PC-3 (cell line): ENCODE measurements around the gene HOXA6. TPM values are rescaled to one million over a fixed set of nuclear protein-coding genes. Genes with fewer than 3 reads are reported as not detected.
A peak's percentile ranks its signal among the peaks of the same experiment; 100 is the strongest.

ENCODE experiments used
- ATAC-seq: fragments of 200-7000 bp; cut with Tn5 transposase; 2 replicates; pipeline ENCODE4 v1.9.1; 2020; ENCODE audit warnings: mild to moderate bottlenecking, moderate library complexity
- BruUV-seq: library from RNA; stranded (reverse); fragments of 400-500 nt; replicated peaks from 2 replicates; lab custom pipeline; 2021; lab: Mats Ljungman, UMichigan
- CTCF ChIA-PET: fragments of 300-600 bp; sonication (Branson Sonifier 250); formaldehyde crosslinking; loops from one replicate; lab custom pipeline; 2022; ENCODE audit warnings: antibody characterized with exemption; lab: Charles Lee
- POLR2A ChIA-PET: fragments of 300-600 bp; sonication (Branson Sonifier 250); formaldehyde crosslinking; loops from one replicate; lab custom pipeline; 2022; ENCODE audit warnings: antibody characterized with exemption; ENCODE audit not compliant: unreplicated experiment; lab: Charles Lee
- DNase-seq: peaks from one replicate; pipeline ENCODE4 v3.0.0-alpha.2; 2015
- H2AFZ ChIP-seq: fragments of 300-600 bp; sonication (generic); 2 replicates; pipeline ENCODE4 v1.6.0; 2016; ENCODE audit warnings: antibody characterized with exemption, low read length
- H3F3A ChIP-seq: fragments of 300-600 bp; sonication (generic); one replicate; pipeline ENCODE4 v1.6.0; 2017; ENCODE audit warnings: antibody characterized with exemption, low read length, control low read depth, mild to moderate bottlenecking; ENCODE audit not compliant: unreplicated experiment
- H3K27ac ChIP-seq: fragments of 300-600 bp; sonication (generic); 2 replicates; pipeline ENCODE4 v1.5.1; 2016; ENCODE audit warnings: mild to moderate bottlenecking, low read length
- H3K27me3 ChIP-seq: fragments of 300-600 bp; sonication (generic); 2 replicates; pipeline ENCODE4 v1.6.1; 2016; ENCODE audit warnings: low read length, mixed read lengths
- H3K36me3 ChIP-seq: fragments of 300-600 bp; sonication (generic); 2 replicates; pipeline ENCODE4 v1.6.1; 2016; ENCODE audit warnings: low read depth, mixed run types, low read length, mixed read lengths
- H3K4me1 ChIP-seq: fragments of 300-600 bp; sonication (generic); 2 replicates; pipeline ENCODE4 v1.5.1; 2016; ENCODE audit warnings: low read length; ENCODE audit not compliant: insufficient read depth
- H3K4me2 ChIP-seq: fragments of 300-600 bp; sonication (generic); 2 replicates; pipeline ENCODE4 v1.6.0; 2016; ENCODE audit warnings: low read length
- H3K4me3 ChIP-seq: fragments of 300-600 bp; sonication (generic); 2 replicates; pipeline ENCODE4 v1.5.1; 2016; ENCODE audit warnings: mild to moderate bottlenecking, low read length, mixed read lengths
- H3K79me2 ChIP-seq: fragments of 300-600 bp; sonication (generic); 2 replicates; pipeline ENCODE4 v1.6.1; 2017; ENCODE audit warnings: low read length, mixed read lengths
- H3K9ac ChIP-seq: fragments of 300-600 bp; sonication (generic); 2 replicates; pipeline ENCODE4 v1.6.0; 2016; ENCODE audit warnings: mild to moderate bottlenecking, low read length
- H3K9me2 ChIP-seq: fragments of 300-600 bp; sonication (generic); replicated peaks from 2 replicates; pipeline ENCODE4 v1.6.1; 2016; ENCODE audit warnings: mixed run types, low read length, mixed read lengths
- H3K9me3 ChIP-seq: fragments of 300-600 bp; sonication (generic); 2 replicates; pipeline ENCODE4 v1.6.1; 2016; ENCODE audit warnings: low read length, mixed read lengths
- H4K20me1 ChIP-seq: fragments of 300-600 bp; sonication (generic); 2 replicates; pipeline ENCODE4 v1.6.1; 2016; ENCODE audit warnings: low read length, mixed read lengths
- EZH2 ChIP-seq: fragments of 300-600 bp; sonication (generic); IDR thresholded peaks from one replicate; pipeline ENCODE4 v1.6.1; 2017; ENCODE audit warnings: antibody characterized with exemption, mild to moderate bottlenecking, low read length; ENCODE audit not compliant: unreplicated experiment
- EZH2phosphoT487 ChIP-seq: fragments of 300-600 bp; sonication (generic); IDR thresholded peaks from 2 replicates; pipeline ENCODE4 v1.6.1; 2018; ENCODE audit warnings: mild to moderate bottlenecking, antibody characterized with exemption, low read length, borderline replicate concordance
- intact Hi-C: fragments of 100-400 bp; cut with micrococcal nuclease; formaldehyde crosslinking; loops from 2 replicates; pipeline ENCODE4 v1.9.0; 2023
- total RNA-seq: library from RNA; depleted of rRNA; stranded (reverse); fragments of >200 nt; gene quantifications from 2 replicates; pipeline ENCODE4 v1.2.3, GENCODE V29; 2014
- TF ChIP-seq, protein P1 (sequence below): fragments of 300-600 bp; sonication (generic); conservative IDR thresholded peaks from 2 replicates; pipeline ENCODE4 v1.5.1; 2017; ENCODE audit warnings: antibody characterized with exemption, low read depth, mild to moderate bottlenecking, low read length

The HOXA6 gene
- total RNA-seq, 1 experiment from 2014 or later = 8.3 TPM

DNA sequence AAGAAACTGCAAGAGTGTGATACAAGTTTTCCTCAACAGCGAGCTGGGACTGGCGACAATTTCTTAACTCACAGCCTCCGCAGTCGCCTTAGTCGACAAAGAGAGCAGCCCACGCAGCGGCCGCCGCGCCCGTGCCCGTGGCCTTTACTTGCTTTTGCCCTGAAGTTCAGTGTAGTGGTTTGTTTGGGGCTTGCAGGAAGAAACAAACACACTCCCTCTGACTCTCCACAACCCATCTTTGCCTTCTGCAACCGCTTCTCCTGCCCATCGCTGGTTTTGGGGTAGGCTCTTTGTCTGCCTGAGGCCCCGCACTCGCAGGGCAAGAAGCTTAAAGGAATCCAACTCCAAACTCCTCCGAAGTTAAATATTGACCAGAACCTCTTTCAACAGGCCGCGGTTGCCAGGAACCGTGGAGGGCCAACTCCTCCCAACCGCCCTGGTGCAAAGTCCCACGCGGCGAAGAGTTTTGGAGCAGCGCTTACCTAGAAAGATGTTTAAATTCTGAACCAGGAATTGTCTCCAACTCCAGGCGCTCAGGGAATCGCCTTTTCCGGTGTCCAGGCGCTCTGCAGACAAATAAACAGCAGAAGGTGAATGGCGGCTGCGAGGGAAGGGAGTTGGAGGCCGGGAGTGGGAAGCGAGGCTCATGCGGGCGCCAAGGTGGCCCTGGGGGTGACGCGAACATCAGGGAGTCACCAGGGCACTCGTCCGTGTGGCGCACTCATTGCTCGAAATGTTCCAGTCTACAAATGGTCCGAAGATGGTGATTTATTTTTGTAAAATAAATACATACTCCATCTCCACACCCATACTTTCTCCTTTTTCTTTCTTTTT, 25.3 kb downstream of the HOXA6 start:
- CTCF ChIA-PET = no interaction called here
- H3K27me3 ChIP-seq = no peaks in the 10 kb centered on the region

DNA sequence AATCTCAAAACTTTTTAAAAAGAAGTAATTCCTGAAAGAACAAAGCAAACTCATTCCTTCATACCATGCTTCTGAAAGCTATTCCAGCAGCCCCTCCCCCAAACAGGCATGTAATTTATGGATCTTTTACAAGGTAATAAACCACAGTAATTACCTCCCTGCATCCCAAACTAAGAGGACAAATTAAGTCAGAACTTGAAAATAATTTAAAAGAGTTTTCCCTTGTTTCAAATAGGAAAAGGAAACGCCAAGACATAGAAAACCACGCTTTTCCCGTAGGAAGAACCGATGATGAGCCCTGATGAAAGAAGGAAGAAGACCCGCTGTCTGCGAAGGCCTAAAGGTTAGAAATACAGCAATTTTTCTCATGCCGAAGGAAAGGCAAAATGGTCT, 25.9 kb downstream of the HOXA6 start:
- Histone ChIP-seq H4K20me1 (no peaks in the 10 kb centered on the region), H3K79me2 (peaks cover 30% of the 10 kb centered on the region), H3K27me3 (no peaks in the 10 kb centered on the region), H3K9me2 (no peaks in the 10 kb centered on the region), H3K9ac (peak overlapping the region; percentile 51), H3K4me1 (peaks cover 2% of the 10 kb centered on the region), H3K4me2 (peak overlapping the region; percentile 38), H3K27ac (no peak overlapping the region), H3K4me3 (peak overlapping the region; percentile 45), H2AFZ (no peak overlapping the region), H3F3A (no peaks in the 10 kb centered on the region), H3K9me3 (no peaks in the 10 kb centered on the region), H3K36me3 (no peaks in the 10 kb centered on the region; the same call in 1 of the 2 replicates)
- no TSS peak for BruUV-seq
- no peak for ATAC-seq
- intact Hi-C loops = no loop called here
- TF ChIP-seq EZH2phosphoT487 = no peak
- CTCF ChIA-PET = no interaction called here
- POLR2A ChIA-PET = no interaction called here
- no peak for DNase-seq

More for the DNA sequence above, 25.3 kb downstream of the HOXA6 start:
- Histone ChIP-seq H3K9me2 (no peaks in the 10 kb centered on the region), H4K20me1 (no peaks in the 10 kb centered on the region), H3K4me2 (peak overlapping the region; percentile 38), H3K4me1 (no peaks in the 10 kb centered on the region), H3K27ac (no peak overlapping the region), H3F3A (no peaks in the 10 kb centered on the region), H3K36me3 (no peaks in the 10 kb centered on the region; the same call in 1 of the 2 replicates), H3K4me3 (peak overlapping the region; percentile 45), H3K79me2 (peaks cover 24% of the 10 kb centered on the region; the same call in 1 of the 2 replicates), H3K9me3 (no peaks in the 10 kb centered on the region), H3K9ac (peak overlapping the region; percentile 51), H2AFZ (0 out of 2 replicates have a peak overlapping the region, but pooled peaks have one; percentile 1)
- TF ChIP-seq EZH2 (no peak), EZH2phosphoT487 (no peak)
- TF ChIP-seq, protein P1, sequence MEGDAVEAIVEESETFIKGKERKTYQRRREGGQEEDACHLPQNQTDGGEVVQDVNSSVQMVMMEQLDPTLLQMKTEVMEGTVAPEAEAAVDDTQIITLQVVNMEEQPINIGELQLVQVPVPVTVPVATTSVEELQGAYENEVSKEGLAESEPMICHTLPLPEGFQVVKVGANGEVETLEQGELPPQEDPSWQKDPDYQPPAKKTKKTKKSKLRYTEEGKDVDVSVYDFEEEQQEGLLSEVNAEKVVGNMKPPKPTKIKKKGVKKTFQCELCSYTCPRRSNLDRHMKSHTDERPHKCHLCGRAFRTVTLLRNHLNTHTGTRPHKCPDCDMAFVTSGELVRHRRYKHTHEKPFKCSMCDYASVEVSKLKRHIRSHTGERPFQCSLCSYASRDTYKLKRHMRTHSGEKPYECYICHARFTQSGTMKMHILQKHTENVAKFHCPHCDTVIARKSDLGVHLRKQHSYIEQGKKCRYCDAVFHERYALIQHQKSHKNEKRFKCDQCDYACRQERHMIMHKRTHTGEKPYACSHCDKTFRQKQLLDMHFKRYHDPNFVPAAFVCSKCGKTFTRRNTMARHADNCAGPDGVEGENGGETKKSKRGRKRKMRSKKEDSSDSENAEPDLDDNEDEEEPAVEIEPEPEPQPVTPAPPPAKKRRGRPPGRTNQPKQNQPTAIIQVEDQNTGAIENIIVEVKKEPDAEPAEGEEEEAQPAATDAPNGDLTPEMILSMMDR = no peak
- DNase-seq (no peak), ATAC-seq (peak; percentile 65)
- POLR2A ChIA-PET = interaction anchor here (0.6 to 0.7 kb wide), 3 partner anchors 9 to 26 kb away, joined by 3 to 5 read pairs (median 4); no protein-coding TSS in a partner anchor
- BruUV-seq = TSS peak; percentile 36
- intact Hi-C loops = no loop called here

DNA sequence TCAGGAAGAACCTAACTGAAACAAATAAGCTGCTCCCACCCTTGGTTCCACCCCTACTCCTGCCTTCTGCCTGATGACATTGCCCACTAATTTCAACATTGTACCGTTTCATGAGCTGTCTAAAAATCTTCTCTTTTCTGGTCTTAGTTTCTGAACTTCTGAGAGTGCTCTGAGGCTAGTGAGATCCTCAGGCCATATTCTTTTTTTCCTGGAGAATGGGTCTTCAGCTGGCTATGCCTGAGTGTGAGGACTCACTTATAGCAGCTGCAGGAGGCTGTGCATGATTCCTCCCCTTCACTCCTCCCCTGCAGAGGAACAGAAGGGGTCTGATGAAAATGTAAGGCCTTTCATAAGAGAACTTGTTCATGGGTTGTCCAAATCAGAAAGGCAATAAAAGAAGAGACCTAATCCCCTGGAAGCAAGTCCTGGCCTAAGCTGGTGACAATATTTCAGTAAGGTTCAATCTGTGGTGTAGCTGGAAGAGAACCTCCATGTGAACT, 28.1 kb downstream of the HOXA6 start:
- Histone ChIP-seq H3F3A (peaks cover 3% of the 10 kb centered on the region), H3K4me3 (no peak overlapping the region), H3K79me2 (peaks cover 49% of the 10 kb centered on the region), H3K9me2 (no peaks in the 10 kb centered on the region), H2AFZ (no peak overlapping the region), H3K27ac (no peak overlapping the region), H3K9me3 (no peaks in the 10 kb centered on the region), H4K20me1 (no peaks in the 10 kb centered on the region), H3K36me3 (no peaks in the 10 kb centered on the region; the same call in 1 of the 2 replicates), H3K27me3 (no peaks in the 10 kb centered on the region), H3K9ac (no peak overlapping the region), H3K4me2 (no peak overlapping the region), H3K4me1 (peaks cover 20% of the 10 kb centered on the region)
- ChIA-PET POLR2A (interaction anchor here (0.5 kb wide), 1 partner anchor 21 kb away, joined by 4 read pairs; no protein-coding TSS in a partner anchor), CTCF (no interaction called here)
- BruUV-seq = no TSS peak
- DNase-seq = no peak
- intact Hi-C loops = no loop called here
- ATAC-seq = no peak
- TF ChIP-seq, protein P1 = no peak
- TF ChIP-seq EZH2phosphoT487 (no peak), EZH2 (no peak)
